H1 (cell line): ENCODE measurements around the gene CCDC183.

ENCODE experiments used
- ATF2 ChIP-seq: IDR thresholded peaks from 2 replicates; pipeline ENCODE4 v1.6.1; 2012; ENCODE audit warnings: low read length, inconsistent platforms
- CTCF ChIP-seq, 3 experiments: IDR thresholded peaks; 1 replicate in 2 of 3; 2 replicates in 1 of 3; pipeline versions ENCODE4 v1.5.1 to v1.6.1; 2011; ENCODE audit warnings: low read length in 3 of 3, mild to moderate bottlenecking in 3 of 3, inconsistent platforms in 2 of 3, low read depth in 1 of 3, moderate library complexity in 1 of 3; ENCODE audit not compliant: insufficient read depth in 1 of 3; ENCODE audit errors: control extremely low read depth in 1 of 3
- EZH2 ChIP-seq: fragments of 200-600 bp; sonication (generic); IDR thresholded peaks from 2 replicates; pipeline ENCODE4 v1.7.1; 2012; ENCODE audit warnings: low read depth, mild to moderate bottlenecking, moderate library complexity, low read length, inconsistent platforms; ENCODE audit not compliant: severe bottlenecking
- JUND ChIP-seq: IDR thresholded peaks from 2 replicates; pipeline ENCODE4 v1.6.1; 2011; ENCODE audit warnings: mild to moderate bottlenecking, improper control_type of control experiment, low read length
- PHF8 ChIP-seq: fragments of 200-600 bp; sonication (generic); conservative IDR thresholded peaks from 2 replicates; pipeline ENCODE4 v1.7.1; 2012; ENCODE audit warnings: low read depth, mild to moderate bottlenecking, inconsistent platforms, low read length, moderate library complexity
- POLR2A ChIP-seq, 2 experiments: IDR thresholded peaks; 1 replicate in 1 of 2; 2 replicates in 1 of 2; pipeline ENCODE4 v1.6.1; 2011; ENCODE audit warnings: low read depth in 2 of 2, low read length in 2 of 2, mild to moderate bottlenecking in 2 of 2; ENCODE audit errors: control extremely low read depth in 1 of 2
- POLR2AphosphoS5 ChIP-seq: IDR thresholded peaks from 2 replicates; pipeline ENCODE4 v1.6.1; 2011; ENCODE audit warnings: low read depth, low read length
- SIRT6 ChIP-seq: IDR thresholded peaks from one replicate; pipeline ENCODE4 v1.7.1; 2012; ENCODE audit warnings: low read length, inconsistent platforms
- TF ChIP-seq, protein P1 (sequence below): IDR thresholded peaks from 2 replicates; pipeline ENCODE4 v1.6.1; 2012; ENCODE audit warnings: inconsistent platforms

DNA sequence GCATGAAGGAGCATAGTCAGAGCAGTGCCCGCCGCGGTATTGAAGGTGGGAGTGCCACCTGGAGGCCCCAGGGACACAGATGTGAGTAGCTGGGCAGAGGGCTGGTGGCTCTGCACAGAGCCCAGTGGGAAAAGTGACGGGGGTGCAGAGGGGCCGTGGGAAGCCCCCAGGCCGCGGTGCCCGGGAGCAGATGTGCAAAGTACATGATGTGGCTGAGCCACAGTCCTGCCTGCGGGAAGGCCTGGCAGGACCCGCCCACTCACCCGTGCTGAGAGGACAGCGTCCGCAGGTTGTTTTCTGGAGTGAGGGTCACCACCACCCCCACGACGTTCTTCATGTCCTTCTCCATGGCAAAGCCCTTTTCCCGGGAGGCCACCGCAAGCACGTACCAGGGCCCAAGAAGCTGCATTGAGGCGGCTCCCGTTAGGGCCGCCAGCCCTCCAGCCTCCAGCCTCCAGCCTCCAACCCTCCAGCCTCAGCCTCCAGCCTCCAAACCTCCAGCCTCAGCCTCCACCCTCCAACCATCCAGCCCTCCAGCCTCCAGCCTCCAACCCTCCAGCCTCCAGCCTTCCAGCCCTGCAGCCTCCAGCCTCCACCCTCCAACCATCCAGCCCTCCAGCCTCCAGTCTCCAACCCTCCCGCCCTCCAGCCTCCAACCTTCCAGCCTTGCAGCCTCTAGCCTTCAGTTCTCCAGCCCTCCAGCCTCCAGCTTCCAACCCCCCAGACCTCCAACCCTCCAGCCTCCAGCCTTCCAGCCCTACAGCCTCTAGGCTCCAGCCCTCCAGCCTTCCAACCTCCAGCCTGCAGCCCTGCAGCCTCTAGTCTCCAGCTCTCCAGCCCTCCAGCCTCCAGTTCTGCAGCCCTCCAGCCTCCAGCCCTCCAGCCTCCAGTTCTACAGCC lies 48.7 kb upstream of the CCDC183 start:
- TF ChIP-seq ATF2 (no peak), POLR2A (IDR thresholded peaks at IDR 0.05; ENCODE audit: control extremely low read depth in 1 of 2, low read depth in 2 of 2, low read length in 2 of 2) (no peak), CTCF (IDR thresholded peaks at IDR 0.05; ENCODE audit: control extremely low read depth in 1 of 3, insufficient read depth in 1 of 3, low read depth in 1 of 3, low read length in 3 of 3) (no peak), POLR2AphosphoS5 (no peak), JUND (no peak), EZH2 (no peak), SIRT6 (no peak), PHF8 (no peak)
- TF ChIP-seq, protein P1, sequence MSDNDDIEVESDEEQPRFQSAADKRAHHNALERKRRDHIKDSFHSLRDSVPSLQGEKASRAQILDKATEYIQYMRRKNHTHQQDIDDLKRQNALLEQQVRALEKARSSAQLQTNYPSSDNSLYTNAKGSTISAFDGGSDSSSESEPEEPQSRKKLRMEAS = no peak
